ENCODE measurements around the gene TARS3.
A peak's percentile ranks its signal among the peaks of the same experiment; 100 is the strongest.

Gene TARS3

DNA sequence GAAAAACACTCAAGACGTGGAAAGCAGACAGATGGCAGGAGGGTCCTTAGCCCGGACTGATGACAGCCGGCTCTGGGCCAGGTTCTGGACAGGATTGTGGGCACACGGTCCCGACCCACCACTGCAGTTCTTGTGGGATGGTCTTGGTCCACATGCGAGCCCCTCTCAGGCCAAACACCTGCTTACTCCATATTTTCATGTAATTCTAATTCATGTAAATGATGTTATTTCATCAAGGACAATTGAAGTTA, 104.7 kb downstream of the TARS3 start:
- DNase-seq, result no peak

DNA sequence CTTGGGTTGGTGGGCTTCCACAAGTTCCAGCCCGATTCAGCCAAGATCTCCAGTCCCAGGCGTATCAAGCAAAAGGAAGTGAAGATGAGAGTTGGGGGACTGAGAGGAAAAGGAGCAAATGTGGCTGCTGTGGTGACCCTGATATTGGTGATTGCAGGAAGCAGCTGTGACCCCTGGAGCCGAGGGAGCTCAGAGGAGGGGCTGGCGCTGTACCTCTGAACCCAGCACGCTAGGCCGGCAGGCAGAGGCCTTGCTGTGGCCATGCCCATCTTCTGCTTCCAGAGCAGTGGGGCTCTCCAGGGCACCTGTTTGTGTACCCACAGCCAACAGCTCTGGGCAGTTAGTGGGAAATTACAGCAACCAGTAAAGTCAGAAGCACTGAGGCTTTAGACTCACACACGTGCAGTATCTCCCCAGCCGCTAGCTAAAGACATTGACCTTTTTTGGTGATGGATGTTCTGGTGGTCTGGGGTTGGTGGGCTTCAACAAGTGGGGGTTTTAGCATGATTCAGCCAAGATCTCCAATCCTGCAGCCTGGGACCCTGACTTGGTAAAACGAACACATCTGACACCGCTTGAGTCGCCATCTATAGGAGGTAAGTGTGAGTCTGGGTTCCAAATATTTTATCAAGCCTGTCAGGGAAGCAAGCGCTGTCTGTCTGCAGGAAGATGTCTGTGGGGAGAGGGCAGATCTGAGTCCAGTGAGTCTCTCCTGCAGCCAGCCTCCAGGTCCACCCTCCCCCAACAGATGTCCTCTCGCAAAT, 105.2 kb downstream of the TARS3 start:
- no peak for DNase-seq

DNA sequence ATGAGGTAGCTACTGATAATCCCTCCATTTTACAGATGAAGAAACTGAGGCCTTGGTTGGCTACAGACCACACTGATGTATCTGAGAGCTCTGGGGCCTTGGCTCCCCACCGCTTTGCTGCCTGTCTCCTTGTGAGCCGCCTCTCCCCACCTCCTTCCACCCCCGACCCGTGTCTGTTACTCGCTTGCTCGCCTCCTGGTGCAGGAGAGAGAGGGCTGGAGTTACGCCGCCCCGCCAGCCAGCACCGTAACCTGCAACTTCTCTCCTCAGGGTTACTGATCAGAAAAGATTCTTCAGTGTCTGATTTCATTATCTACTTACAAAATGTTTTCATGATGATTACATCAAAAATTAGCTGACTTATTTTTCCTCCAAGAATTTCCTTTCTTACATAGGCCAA, 106.2 kb downstream of the TARS3 start:
- no peak for DNase-seq

DNA sequence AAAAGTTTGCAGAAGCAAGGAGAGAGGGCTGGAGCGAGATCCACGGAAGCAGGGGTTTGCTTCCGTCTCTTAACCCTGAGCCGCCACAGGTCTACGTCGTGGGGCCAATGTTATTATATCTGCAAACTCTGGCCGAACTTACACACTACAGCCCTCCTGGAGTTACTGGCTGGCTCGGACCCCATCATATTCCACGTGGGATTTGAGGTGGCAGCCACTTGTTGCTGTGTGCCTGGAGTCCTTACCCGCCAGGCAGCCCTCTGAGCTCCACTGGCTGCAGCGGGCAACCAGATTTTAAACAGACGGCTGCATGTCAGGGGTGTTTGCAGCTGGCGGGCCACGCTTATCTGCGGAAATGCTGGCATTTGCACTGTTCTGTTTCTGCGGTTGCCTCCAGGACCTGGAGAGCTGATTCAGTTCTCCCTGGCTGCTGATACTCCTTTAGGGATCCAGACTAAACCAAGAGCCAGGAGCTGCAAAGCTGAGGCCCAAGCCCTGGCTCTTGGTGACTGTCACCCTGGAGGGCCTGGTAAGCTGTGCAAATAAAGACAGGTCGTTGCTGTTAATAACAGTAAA, 106.8 kb downstream of the TARS3 start:
- no peak for DNase-seq

DNA sequence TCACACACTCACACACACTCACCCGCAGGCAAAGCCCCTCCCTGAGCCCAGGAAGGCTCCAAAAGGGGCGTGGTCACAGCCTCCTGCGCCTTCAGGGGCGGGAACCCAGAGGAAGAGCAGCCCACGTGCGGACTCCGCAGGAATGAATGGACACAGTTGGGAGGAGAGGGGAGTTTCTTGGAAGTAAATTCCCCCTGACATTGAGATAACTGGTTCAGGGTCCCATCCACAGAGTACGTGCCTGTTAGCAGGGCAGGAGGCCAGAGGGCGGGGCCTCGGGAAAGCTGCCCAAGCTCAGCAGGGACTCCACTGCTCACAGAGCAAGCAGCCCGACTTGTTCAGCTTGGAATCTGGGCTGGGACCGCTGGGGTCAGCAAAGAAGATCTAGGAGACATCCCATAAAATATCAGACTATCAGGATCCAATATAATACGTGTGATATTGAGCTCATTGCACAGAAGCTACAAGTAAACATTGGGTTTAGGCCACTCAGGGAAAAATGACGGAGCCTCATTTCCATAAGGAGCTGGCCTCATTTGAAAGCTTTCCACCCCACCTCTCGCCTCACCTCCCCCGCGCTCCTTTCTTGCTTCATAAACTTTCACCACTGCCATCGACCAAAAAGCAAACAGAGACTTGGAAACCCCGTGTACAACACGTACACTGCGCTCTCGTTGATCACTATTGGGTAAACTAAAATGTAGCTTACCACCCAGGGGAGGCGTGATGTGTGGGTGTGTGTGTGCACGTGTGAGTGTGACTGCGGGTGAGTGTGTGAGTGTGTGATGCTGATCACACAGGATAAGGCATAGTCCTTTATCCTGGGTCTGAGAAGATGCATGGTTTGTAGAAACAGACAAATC, 108.1 kb downstream of the TARS3 start:
- DNase-seq, result peak; percentile 8

DNA sequence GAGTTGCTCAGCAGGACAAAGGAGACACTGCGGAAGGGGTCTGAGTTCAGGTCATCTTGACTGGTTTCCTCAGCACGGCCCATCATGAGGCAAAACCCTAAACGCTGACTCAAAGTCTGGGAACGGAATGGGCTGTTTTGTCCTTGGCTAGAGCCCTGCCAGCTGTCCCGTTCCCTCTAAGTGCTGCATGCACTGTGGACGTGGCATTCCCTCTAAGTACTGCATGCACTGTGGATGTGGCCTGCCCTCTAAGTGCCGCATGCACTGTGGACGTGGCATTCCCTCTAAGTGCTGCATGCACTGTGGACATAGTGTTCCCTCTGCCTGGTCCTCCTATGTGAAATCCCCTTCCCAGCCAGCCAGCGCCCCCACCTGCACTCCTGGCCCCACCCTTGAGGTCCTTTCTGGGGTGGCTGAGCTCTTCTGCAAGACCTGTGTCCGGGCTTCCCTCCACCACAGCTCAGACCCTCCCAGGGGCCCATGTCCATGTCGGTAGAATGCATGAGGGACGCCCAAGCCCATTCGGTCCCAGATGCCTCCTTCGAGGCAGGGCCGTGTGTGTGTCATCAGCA, 108.8 kb downstream of the TARS3 start:
- no peak for DNase-seq

DNA sequence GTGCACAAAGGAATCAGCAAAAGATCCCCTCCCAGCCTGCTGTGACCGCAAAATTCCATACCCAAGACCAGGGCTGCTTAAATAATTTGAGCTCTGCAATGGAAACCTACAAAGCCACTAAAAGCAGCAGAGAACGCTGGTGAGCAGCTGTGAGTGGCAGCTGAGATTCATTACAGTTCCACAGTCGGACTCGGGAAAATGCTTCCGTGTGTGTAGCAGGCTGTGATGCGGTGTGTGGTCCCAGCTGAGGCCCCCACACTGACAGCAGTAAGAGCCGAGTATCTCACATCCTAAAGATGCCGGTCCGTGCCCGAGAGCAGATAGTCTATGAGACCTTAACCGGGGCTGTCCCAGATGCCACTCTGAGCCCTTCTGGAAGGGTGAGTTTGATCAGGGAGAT, 109.5 kb downstream of the TARS3 start:
- DNase-seq, result no peak

DNA sequence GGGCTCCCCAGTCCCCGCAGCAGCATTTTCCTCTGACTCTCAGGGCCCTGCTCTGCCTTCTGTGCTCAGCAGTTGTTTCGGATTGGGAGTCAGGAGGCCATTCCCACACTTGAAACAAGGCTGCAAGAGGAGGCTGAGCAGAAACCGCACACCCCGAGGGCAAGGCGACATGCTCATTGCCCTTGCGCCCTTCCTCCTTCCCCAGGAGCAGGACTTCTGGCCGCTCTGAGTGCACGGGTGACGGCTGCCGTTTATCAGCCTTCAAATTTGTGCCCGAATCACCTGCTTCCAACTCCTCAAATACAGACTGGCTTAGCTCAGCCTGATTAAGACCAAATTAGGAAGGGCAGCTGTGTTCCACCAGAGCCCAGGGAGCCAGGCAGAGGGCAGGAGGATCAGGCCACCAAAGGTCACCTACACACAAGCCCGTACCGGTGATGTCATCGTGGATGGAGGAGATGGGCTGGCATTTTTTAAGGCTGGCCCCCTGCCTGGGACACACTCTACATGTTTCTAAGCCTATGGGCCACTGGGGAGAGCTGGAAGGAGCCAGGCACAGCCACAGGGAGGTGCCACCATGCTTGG, 110.2 kb downstream of the TARS3 start:
- DNase-seq, result no peak

DNA sequence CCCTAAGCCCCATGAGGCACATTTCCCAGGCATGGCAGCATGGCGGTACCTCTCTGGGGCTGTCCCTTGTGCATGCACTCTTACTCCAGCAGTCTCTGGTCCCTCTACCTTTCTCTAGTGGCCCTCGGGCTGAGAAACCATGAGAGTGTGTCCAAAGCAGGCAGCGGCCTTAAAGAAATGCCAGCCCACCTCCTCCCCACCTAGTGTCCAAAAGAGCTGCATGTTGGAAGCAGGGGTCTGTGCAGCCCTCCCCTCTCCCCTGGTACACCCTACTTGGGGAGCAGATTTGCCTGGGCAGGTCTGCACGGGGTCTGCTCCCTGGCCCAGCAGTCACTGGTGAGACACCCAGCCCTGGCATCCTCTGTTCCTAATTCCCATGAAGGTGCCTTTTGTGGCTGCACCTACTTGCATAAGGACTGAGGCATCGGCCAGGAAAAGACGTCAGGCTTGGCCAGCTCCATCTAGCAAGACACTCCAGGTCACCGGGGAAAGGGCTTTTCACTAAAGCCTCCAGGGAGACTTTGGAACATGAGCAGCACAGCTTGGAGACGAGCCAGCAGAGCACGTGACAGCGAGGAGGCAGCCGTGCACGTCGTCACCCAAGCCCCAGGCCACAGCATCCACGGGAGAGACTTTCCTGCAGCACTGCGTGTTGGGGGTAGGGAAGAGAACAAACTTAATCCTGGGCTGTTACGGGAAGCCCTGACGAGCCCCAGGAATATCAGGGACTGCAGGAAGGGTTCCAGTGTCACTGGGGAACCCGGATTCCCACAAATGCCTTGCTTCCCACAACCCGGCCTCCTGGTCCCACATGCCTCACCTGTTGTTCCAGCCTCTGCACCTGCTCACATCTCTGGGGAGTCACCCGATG, 110.9 kb downstream of the TARS3 start:
- peak; percentile 8 for DNase-seq

DNA sequence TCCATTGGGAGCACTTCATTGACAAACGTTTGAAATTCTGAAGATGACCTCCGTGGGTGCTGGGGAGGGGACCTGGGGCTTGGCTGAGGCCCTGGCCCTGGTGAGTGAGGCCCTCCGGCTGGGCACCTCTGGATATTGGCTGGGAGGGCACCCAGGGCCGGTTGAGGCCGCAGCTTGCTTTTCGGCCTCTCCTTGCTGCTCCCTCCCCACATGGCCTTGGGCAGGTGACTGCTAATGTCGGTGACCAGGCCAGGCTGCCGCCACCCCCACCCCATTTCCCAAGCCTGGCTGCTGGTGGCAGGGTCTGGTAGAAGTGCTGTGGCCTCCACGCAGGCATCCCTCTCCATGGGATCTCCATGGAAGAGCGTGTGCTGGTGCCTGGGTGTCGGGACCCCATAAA, 111.6 kb downstream of the TARS3 start:
- no peak for DNase-seq

DNA sequence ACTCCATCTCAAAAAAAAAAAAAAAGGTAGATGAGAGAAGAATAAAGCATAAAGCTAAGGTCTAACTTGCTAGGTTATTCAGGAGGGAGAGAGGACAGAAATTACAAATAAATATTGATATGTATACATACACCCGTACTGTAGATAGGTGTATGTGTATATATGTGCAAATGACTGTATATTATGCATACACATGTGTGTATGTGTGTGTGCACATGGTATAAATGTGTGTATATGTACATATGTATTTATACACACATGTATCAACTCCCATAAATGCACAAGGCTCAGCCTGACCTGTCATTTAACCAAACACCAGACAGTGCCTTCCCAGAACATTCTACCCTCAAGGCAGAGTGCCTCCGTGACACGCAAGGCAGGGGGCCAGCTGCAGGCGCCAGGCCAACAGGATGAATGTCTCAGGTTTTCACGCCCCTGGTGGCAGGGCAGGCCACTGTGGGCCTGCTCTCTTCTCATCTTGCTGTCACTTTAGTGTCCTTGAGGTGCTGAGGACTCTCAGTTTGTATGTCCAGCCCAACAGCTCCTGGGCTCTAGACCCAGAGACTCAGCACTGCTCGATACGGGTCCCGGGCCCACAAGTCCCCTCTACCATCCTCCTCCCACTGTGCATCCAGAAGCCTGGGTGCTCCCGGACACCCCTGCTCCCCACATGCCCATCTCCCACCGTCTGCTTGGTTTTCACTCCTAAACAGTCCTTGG, 112.5 kb downstream of the TARS3 start:
- no peak for DNase-seq

DNA sequence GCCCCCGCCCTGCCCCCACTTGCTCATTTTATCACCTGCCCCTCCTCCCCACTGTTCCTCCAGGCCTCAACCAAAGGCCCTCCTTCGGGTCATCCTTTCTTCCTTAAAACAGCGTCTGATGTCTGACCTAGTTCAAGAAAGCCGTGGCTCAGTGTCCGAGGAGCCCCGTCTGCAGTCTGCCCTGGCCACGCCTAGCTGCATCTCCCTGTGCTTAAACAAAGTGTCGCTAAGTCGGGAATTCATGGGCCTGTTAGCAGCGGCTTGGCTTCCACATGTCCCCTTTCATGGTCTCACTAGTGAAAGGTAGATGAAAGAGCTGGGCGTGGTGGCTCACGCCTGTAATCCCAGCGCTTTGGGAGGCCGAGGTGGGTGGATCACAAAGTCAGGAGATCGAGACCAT, 113.3 kb downstream of the TARS3 start:
- no peak for DNase-seq

DNA sequence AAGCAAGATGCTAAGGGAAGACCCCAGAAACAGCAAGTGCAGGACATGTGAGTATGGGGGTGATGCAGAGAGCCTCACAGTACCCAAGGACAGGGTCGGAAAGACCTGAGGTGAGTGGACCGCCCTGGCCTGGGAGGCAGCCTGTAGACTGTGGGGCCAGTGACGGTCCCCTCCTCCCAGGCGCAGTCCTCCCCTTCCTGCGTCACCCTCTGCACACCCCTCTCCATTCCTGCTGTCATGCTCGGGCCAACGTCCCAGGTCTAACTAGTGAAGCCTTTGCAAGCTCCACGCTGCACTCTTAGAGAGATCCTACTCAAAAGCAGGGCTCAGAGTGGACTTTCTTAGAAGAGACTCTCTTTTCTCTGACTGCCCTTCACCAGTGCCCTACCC, 113.7 kb downstream of the TARS3 start:
- DNase-seq, result no peak

DNA sequence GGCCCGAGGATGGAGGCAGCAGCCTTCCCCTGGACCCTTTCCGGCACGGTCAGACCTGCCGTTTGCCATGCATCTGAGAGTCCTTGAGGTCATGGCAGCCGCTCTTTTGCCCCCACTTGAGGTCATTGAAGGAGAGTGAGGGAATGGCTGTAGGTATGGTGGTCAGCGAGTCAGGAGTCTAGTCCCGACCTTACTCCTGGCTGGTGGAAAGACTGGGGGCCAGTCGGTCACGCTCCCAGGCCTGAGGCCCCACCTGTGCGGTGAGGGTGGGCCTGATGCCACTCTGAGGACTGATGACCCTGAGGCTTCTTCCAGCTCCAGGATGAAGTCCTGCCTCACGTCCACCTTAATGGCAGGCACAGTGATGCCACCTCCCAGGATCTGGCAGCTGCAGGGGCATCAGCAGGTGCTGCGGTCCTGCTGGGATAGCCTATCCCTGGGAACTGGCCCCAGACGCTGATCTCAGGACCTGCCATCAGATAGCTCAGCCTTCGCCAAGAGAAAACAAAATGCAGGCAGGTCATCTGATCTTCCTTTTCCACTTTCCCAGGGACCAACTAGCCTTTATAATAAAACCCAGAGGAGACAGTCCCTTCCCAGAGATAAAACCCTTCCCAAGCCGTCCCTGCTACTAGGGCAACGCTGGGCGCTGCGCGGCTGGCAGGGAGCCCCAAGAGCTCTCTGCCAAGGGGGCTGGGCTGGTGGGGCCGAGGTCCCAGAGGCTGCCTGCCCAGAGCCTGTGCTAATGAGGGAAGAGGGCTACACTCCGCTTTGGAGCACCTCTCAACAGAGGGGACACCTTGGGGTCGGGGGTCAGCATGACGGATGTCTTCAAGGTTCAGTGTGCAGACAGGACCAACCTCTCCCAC, 114.3 kb downstream of the TARS3 start:
- DNase-seq, result no peak

DNA sequence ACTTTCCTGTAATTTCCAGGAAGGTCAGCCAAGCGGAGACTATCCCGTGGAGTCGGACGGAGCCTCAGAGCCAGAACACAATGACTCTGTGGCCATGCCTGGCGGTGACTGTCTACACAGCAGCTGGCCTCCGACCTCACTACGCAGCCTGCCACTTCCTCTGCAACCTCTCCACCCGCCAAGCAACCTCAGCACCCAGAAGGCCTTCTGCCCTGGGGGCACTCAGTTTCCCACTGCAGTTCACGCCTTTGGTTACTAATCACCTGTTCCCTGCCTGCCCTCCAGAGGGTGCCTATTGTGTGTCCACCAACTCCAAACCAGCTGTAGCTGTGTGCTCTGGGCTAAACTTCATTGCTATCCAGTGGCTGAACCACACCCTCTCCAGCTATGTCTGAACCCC, 116.1 kb downstream of the TARS3 start:
- DNase-seq, result no peak

DNA sequence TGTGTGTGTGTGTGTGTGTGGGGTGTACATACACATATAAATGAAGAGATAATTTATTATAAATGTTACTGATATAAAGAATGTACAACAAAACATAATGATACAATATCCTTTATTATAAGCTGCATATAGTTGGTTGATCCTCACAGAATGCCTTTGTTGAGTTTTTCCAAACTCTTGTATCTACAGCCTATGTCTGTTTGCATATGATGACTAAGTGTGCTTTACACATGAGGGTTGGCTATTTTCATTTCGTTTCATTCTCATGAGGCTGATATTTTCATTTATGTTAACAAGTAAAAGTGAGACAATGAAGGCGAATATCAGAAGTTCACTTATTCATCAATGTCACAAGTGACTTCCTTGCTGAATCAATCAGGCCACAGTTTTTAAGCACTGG, 117.2 kb downstream of the TARS3 start:
- no peak for DNase-seq

DNA sequence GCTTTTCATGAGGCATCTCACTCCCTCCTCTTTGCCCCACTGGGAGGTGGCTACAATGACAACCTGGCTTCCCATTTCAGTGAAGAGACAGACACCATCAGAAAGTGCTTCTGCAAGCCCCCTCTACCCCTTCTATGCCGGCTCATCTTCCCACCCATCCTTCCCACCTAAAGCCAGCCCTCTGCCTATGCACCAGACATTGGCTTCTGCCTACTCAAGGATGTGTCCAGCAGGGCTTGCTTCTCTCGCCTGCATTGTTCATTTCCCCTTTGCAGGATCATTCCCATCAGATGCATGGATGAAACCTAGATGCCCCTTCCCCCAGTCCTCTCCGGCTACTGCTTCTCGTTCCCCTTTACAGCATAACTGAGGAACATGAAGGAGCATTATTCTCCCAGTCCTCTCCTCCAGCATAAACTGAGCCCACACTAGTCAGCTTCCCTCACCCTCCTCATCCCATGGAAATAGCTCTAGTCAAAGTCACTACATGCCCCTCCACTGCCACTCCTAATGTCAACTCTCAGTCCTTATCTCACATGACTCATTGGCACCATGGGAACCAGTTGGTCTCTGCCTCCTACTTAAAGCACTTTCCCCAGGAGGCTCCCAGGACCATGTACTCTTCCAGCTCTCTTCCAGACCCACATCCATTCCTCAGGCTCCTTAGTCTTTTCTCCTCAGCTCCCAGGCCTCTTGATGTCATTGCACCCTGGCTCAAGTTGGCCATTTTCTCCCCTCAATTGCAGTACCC, 120.0 kb downstream of the TARS3 start:
- DNase-seq, result no peak
